HepG2 (cell line): ENCODE data around the gene TFPI.

Source experiments
- PLSCR1 ChIP-seq: sonication (generic); formaldehyde crosslinking; IDR thresholded peaks from 2 replicates; pipeline ENCODE4 v1.5.0; 2020; ENCODE audit warnings: missing genetic modification reagents, mild to moderate bottlenecking, borderline replicate concordance
- ZNF10 ChIP-seq: sonication (generic); formaldehyde crosslinking; IDR thresholded peaks from 2 replicates; pipeline ENCODE4 v1.4.0; 2020; ENCODE audit warnings: mild to moderate bottlenecking, low read depth, missing genetic modification reagents, borderline replicate concordance
- TF ChIP-seq, protein P1 (sequence below): sonication (generic); formaldehyde crosslinking; conservative IDR thresholded peaks from 2 replicates; pipeline ENCODE4 v1.4.0; 2020; ENCODE audit warnings: missing genetic modification reagents

GRCh38 chr2:187442378-187442777 is 111.9 kb downstream of the TFPI start:
- TF ChIP-seq PLSCR1 (no peak), ZNF10 (CRISPR knock-in tag) (no peak)
- TF ChIP-seq, protein P1, sequence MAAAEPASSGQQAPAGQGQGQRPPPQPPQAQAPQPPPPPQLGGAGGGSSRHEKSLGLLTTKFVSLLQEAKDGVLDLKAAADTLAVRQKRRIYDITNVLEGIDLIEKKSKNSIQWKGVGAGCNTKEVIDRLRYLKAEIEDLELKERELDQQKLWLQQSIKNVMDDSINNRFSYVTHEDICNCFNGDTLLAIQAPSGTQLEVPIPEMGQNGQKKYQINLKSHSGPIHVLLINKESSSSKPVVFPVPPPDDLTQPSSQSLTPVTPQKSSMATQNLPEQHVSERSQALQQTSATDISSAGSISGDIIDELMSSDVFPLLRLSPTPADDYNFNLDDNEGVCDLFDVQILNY (CRISPR knock-in tag) = no peak
